HepG2 (cell line): ENCODE data around the gene FBXO24. TPM values are rescaled to one million over a fixed set of nuclear protein-coding genes. Genes with fewer than 3 reads are reported as not detected.

Experiments
- CERS6 ChIP-seq: sonication (generic); formaldehyde crosslinking; IDR thresholded peaks from 2 replicates; pipeline ENCODE4 v1.5.0; 2020; ENCODE audit warnings: missing genetic modification reagents
- E2F5 ChIP-seq: sonication (generic); formaldehyde crosslinking; conservative IDR thresholded peaks from 2 replicates; pipeline ENCODE4 v1.4.0; 2020; ENCODE audit warnings: missing genetic modification reagents
- GMEB1 ChIP-seq: sonication (generic); formaldehyde crosslinking; IDR thresholded peaks from 2 replicates; pipeline ENCODE4 v1.5.1; 2020; ENCODE audit warnings: missing genetic modification reagents, mild to moderate bottlenecking, borderline replicate concordance
- KDM3A ChIP-seq: IDR thresholded peaks from 2 replicates; pipeline ENCODE4 v1.6.1; 2018; ENCODE audit warnings: low read depth, missing compliant biosample characterization
- MAX ChIP-seq: IDR thresholded peaks from 2 replicates; pipeline ENCODE4 v1.6.1; 2012; ENCODE audit warnings: inconsistent platforms
- ZGPAT ChIP-seq: IDR thresholded peaks from 2 replicates; pipeline ENCODE4 v1.6.1; 2016; ENCODE audit warnings: mild to moderate bottlenecking
- ZHX1 ChIP-seq: sonication (generic); formaldehyde crosslinking; IDR thresholded peaks from 2 replicates; pipeline ENCODE4 v1.8.1; 2022; ENCODE audit warnings: low read depth, mild to moderate bottlenecking, missing genetic modification reagents
- ZNF260 ChIP-seq: sonication (generic); formaldehyde crosslinking; IDR thresholded peaks from 2 replicates; pipeline ENCODE4 v1.4.0; 2020; ENCODE audit warnings: missing genetic modification reagents, low read depth, mild to moderate bottlenecking, borderline replicate concordance
- ZNF280B ChIP-seq: sonication (generic); formaldehyde crosslinking; IDR thresholded peaks from 2 replicates; pipeline ENCODE4 v1.5.0; 2020; ENCODE audit warnings: missing genetic modification reagents, mild to moderate bottlenecking, borderline replicate concordance
- ZNF350 ChIP-seq: sonication (generic); formaldehyde crosslinking; IDR thresholded peaks from 2 replicates; pipeline ENCODE4 v1.4.0; 2020; ENCODE audit warnings: mild to moderate bottlenecking, low read depth, missing genetic modification reagents, borderline replicate concordance
- ZNF382 ChIP-seq: sonication (generic); formaldehyde crosslinking; IDR thresholded peaks from 2 replicates; pipeline ENCODE4 v1.5.0; 2020; ENCODE audit warnings: missing genetic modification reagents, mild to moderate bottlenecking, borderline replicate concordance
- ZNF510 ChIP-seq: sonication (generic); formaldehyde crosslinking; IDR thresholded peaks from 2 replicates; pipeline ENCODE4 v1.4.0; 2020; ENCODE audit warnings: low read depth, mild to moderate bottlenecking, missing genetic modification reagents
- ZNF710 ChIP-seq: sonication (generic); formaldehyde crosslinking; IDR thresholded peaks from 2 replicates; pipeline ENCODE4 v1.5.0; 2020; ENCODE audit warnings: mild to moderate bottlenecking, missing genetic modification reagents, borderline replicate concordance
- ZNF781 ChIP-seq: sonication (generic); formaldehyde crosslinking; IDR thresholded peaks from 2 replicates; pipeline ENCODE4 v1.5.1; 2020; ENCODE audit warnings: borderline replicate concordance, mild to moderate bottlenecking, missing genetic modification reagents; ENCODE audit errors: not compliant biosample characterization
- polyA plus RNA-seq, 8 experiments: library from polyadenylated mRNA; depleted of rRNA in 3 of 8; stranded (reverse) in 7 of 8; unstranded in 1 of 8; fragments of >200 nt; fragmentation: Illumina TruSeq in 4 of 8; extraction: Trizol in 4 of 8; gene quantifications; 2 replicates each; pipeline versions ENCODE4 v1.2.1 to v1.2.3, GENCODE V29; 2011 to 2016; ENCODE audit warnings: low read depth in 4 of 8, missing spikeins in 1 of 8, mixed read lengths in 1 of 8; ENCODE audit not compliant: insufficient read depth in 1 of 8
- total RNA-seq, 5 experiments: library from RNA; depleted of rRNA; stranded (reverse); fragments of >200 nt; fragmentation: Illumina TruSeq; extraction: Trizol; gene quantifications; 2 replicates each; pipeline ENCODE4 v1.2.3, GENCODE V29; 2016; ENCODE audit warnings: low read depth in 1 of 5

Gene FBXO24
- total and polyA plus RNA-seq, 2 of the 13 experiments (the other 11 are each of a cell fraction or from before 2014, with no cell fraction given) = 0.20 to 0.55 TPM

- TF ChIP-seq CERS6 (CRISPR knock-in tag) = no peak
- TF ChIP-seq KDM3A = no peak
- TF ChIP-seq ZNF710 (CRISPR knock-in tag) = no peak; the same call in 1 of the 2 replicates
- no peak for TF ChIP-seq ZNF510
- TF ChIP-seq E2F5 (CRISPR knock-in tag) = no peak
- TF ChIP-seq ZNF781 (CRISPR knock-in tag) = no peak
- no peak for TF ChIP-seq ZHX1
- TF ChIP-seq ZNF350 (CRISPR knock-in tag) = no peak; the same call in none of the 2 replicates
- no peak for TF ChIP-seq MAX
- TF ChIP-seq GMEB1 (CRISPR knock-in tag) = no peak
- no peak for TF ChIP-seq ZNF382
- no peak for TF ChIP-seq ZNF280B
- no peak for TF ChIP-seq ZNF260 (CRISPR knock-in tag)
- peak; percentile 36; the same call in 1 of the 2 replicates for TF ChIP-seq ZGPAT (CRISPR knock-in tag)
Measured at GRCh38 chr7:100545360-100546128, 40.6 kb upstream of the FBXO24 start (continued).
